Activated T-cell treated with anti-CD3 and anti-CD28 coated beads, Interleukin-2, amount 50 U/mL, for 24 hours (primary cell): Measurements from ENCODE around the gene FAM228A.
A peak's percentile ranks its signal among the peaks of the same experiment; 100 is the strongest.

Experiments used
- DNase-seq: peaks from one replicate; pipeline ENCODE4 v3.0.0-alpha.2; 2020
- H3K27ac Mint-ChIP-seq: 2 replicates; pipeline ENCODE4 v1.8.0; 2020; ENCODE audit warnings: mild to moderate bottlenecking, mixed read lengths
- H3K27me3 Mint-ChIP-seq: 2 replicates; pipeline ENCODE4 v1.8.0; 2020; ENCODE audit warnings: mixed read lengths
- H3K36me3 Mint-ChIP-seq: 2 replicates; pipeline ENCODE4 v1.8.0; 2020; ENCODE audit warnings: low read depth, mixed read lengths
- H3K4me1 Mint-ChIP-seq: 2 replicates; pipeline ENCODE4 v1.8.0; 2020; ENCODE audit warnings: low read depth, mixed read lengths
- H3K4me3 Mint-ChIP-seq: 2 replicates; pipeline ENCODE4 v1.8.0; 2020; ENCODE audit warnings: mild to moderate bottlenecking, moderate library complexity, mixed read lengths
- H3K9me3 Mint-ChIP-seq: 2 replicates; pipeline ENCODE4 v1.8.0; 2020; ENCODE audit warnings: mixed read lengths

FAM228A gene

GRCh38 chr2:24225499-24226242 lies 50.8 kb downstream of the FAM228A start:
- Mint-ChIP-seq H3K4me3 (no peak overlapping the region), H3K36me3 (peaks cover 21% of the 10 kb centered on the region), H3K9me3 (no peaks in the 10 kb centered on the region), H3K4me1 (no peaks in the 10 kb centered on the region), H3K27me3 (no peaks in the 10 kb centered on the region), H3K27ac (peak overlapping the region; percentile 53)
- DNase-seq: no peak

DNA sequence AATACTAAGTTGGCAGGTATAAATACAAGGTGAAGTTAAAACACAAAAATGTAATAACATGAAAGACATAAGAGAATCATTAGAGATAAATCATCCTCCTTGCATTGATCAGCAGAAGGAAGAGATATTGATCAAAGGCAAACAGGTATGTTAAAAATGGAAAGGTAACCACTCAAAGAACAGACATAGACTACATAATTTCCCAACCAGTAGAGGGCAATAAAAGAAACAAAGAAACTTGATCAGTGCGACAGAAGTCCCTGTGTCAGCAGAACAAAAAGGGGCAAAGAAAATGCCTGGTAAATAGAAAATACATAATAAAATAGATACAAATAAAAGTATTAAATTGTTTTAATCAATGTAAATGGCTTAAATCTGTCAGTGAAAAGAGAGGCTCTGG lies 53.6 kb downstream of the FAM228A start:
- Mint-ChIP-seq H3K27ac (no peak overlapping the region), H3K36me3 (peaks cover 13% of the 10 kb centered on the region), H3K9me3 (no peaks in the 10 kb centered on the region), H3K4me1 (no peaks in the 10 kb centered on the region), H3K4me3 (no peak overlapping the region), H3K27me3 (no peaks in the 10 kb centered on the region)
- no peak for DNase-seq

GRCh38 chr2:24231461-24231881 lies 56.6 kb downstream of the FAM228A start:
- no peaks in the 10 kb centered on the region for H3K4me1 Mint-ChIP-seq
- no peak overlapping the region for H3K27ac Mint-ChIP-seq
- no peak overlapping the region for H3K4me3 Mint-ChIP-seq
- H3K27me3 Mint-ChIP-seq: no peaks in the 10 kb centered on the region
- H3K36me3 Mint-ChIP-seq: peaks cover 13% of the 10 kb centered on the region
- no peak for DNase-seq
- H3K9me3 Mint-ChIP-seq: no peaks in the 10 kb centered on the region

DNA sequence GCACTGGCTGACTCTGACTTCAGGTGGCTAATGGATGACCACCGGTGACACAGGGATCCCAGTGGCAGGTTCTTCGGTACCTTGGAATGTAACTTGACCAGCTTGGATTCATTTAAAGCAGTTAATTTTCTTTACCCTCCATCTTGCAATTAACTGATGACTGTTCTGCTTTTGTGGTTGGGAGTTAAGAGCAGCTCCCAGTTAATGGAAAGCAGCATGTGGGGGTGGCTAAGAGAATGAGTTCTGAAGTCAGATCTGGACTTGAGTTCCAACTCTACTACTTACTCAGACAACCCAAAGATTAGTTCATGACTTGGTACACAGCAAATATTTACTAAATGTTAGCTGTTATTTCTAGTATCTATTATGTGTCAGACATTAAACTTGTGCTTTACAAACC lies 58.5 kb downstream of the FAM228A start:
- no peak overlapping the region for H3K4me3 Mint-ChIP-seq
- no peaks in the 10 kb centered on the region for H3K9me3 Mint-ChIP-seq
- H3K27me3 Mint-ChIP-seq: no peaks in the 10 kb centered on the region
- H3K27ac Mint-ChIP-seq: no peak overlapping the region
- H3K36me3 Mint-ChIP-seq: peaks cover 21% of the 10 kb centered on the region
- DNase-seq: no peak
- H3K4me1 Mint-ChIP-seq: no peaks in the 10 kb centered on the region

- DNase-seq: no peak
- H3K27me3 Mint-ChIP-seq: no peaks in the 10 kb centered on the region
- H3K4me1 Mint-ChIP-seq: no peaks in the 10 kb centered on the region
- no peak overlapping the region for H3K4me3 Mint-ChIP-seq
- no peak overlapping the region for H3K27ac Mint-ChIP-seq
- peaks cover 34% of the 10 kb centered on the region for H3K36me3 Mint-ChIP-seq
- H3K9me3 Mint-ChIP-seq: no peaks in the 10 kb centered on the region
These were observed 62.5 kb downstream of the FAM228A start for GRCh38 chr2:24237313-24237712.

- no peak overlapping the region for H3K27ac Mint-ChIP-seq
- H3K27me3 Mint-ChIP-seq: no peaks in the 10 kb centered on the region
- DNase-seq: no peak
- no peaks in the 10 kb centered on the region for H3K4me1 Mint-ChIP-seq
- peaks cover 41% of the 10 kb centered on the region for H3K36me3 Mint-ChIP-seq
- H3K4me3 Mint-ChIP-seq: no peak overlapping the region
- H3K9me3 Mint-ChIP-seq: no peaks in the 10 kb centered on the region
These were observed 63.3 kb downstream of the FAM228A start for GRCh38 chr2:24238158-24238557.

- no peak for DNase-seq
- Mint-ChIP-seq H3K36me3 (peaks cover 43% of the 10 kb centered on the region), H3K27me3 (no peaks in the 10 kb centered on the region), H3K4me3 (no peak overlapping the region), H3K27ac (no peak overlapping the region), H3K4me1 (no peaks in the 10 kb centered on the region), H3K9me3 (no peaks in the 10 kb centered on the region)
These were observed 64.7 kb downstream of the FAM228A start for GRCh38 chr2:24239553-24239952.
